Spleen (tissue), 11 donors: ENCODE results near the gene SLC8A2. TPM values are rescaled to one million over a fixed set of nuclear protein-coding genes. Genes with fewer than 3 reads are reported as not detected.

ENCODE experiments used
- DNase-seq: peaks from one replicate; pipeline ENCODE4 v3.0.0-alpha.2; 2020
- H3K27ac ChIP-seq, 8 donors: fragments of 200-600 bp; sonication (generic) in 7 of 8; 1 replicate in 4 of 8; 2 replicates in 4 of 8; pipeline versions ENCODE4 v1.5.0 to v1.8.0; 2016 to 2021; ENCODE audit warnings: inconsistent platforms in 4 of 8, mild to moderate bottlenecking in 4 of 8, moderate library complexity in 1 of 8
- H3K27me3 ChIP-seq, 7 donors: fragments of 200-600 bp; sonication (generic) in 6 of 7; replicated peaks in 1 of 7; 1 replicate in 4 of 7; 2 replicates in 3 of 7; pipeline versions ENCODE4 v1.5.0 to v1.8.0; 2016 to 2021; ENCODE audit warnings: inconsistent platforms in 3 of 7, mild to moderate bottlenecking in 1 of 7
- H3K36me3 ChIP-seq, 6 donors: fragments of 200-600 bp; sonication (generic) in 5 of 6; 1 replicate in 4 of 6; 2 replicates in 2 of 6; pipeline versions ENCODE4 v1.5.0 to v1.8.0; 2016 to 2021; ENCODE audit warnings: inconsistent platforms in 2 of 6
- H3K4me1 ChIP-seq, 6 donors: fragments of 200-600 bp; sonication (generic) in 5 of 6; 1 replicate in 3 of 6; 2 replicates in 3 of 6; pipeline versions ENCODE4 v1.5.0 to v1.8.0; 2016 to 2021; ENCODE audit warnings: inconsistent platforms in 3 of 6
- H3K4me3 ChIP-seq, 8 donors: fragments of 200-600 bp; sonication (generic) in 7 of 8; 1 replicate in 4 of 8; 2 replicates in 4 of 8; pipeline versions ENCODE4 v1.5.0 to v1.8.0; 2016 to 2021; ENCODE audit warnings: inconsistent platforms in 4 of 8, mild to moderate bottlenecking in 4 of 8, moderate library complexity in 2 of 8
- H3K9me3 ChIP-seq, 8 donors: fragments of 200-600 bp; sonication (generic) in 7 of 8; 1 replicate in 4 of 8; 2 replicates in 4 of 8; pipeline versions ENCODE4 v1.5.0 to v1.8.0; 2016 to 2021; ENCODE audit warnings: inconsistent platforms in 4 of 8
- POLR2A ChIP-seq, 3 donors: fragments of 450-650 bp; IDR thresholded peaks; one replicate each; pipeline ENCODE4 v1.5.1; 2017; ENCODE audit warnings: antibody characterized with exemption in 3 of 3, mild to moderate bottlenecking in 1 of 3
- POLR2AphosphoS5 ChIP-seq, 3 donors: sonication (generic); formaldehyde crosslinking; IDR thresholded peaks; one replicate each; pipeline ENCODE4 v1.5.1; 2017; ENCODE audit warnings: antibody characterized with exemption in 3 of 3
- WGBS, 5 donors: extraction: QIAGEN DNeasy Blood & Tissue Kit in 3 of 5; methylation state at CpG; one replicate each; pipeline versions ENCODE4 v1.1.5 to v1.1.7; 2013 to 2018; 5-methylcytosine and 5-hydroxymethylcytosine counted together
- intact Hi-C: fragments of 100-400 bp; cut with DNase I; formaldehyde crosslinking; loops from one replicate; pipeline ENCODE4 v1.15.0; 2023; ENCODE audit warnings: low total_unique reads
- polyA plus RNA-seq, 3 donors: library from polyadenylated mRNA; stranded (reverse); fragments of 200-250 nt; gene quantifications; one replicate each; pipeline ENCODE4 v1.2.1, GENCODE V29; 2013
- total RNA-seq, 7 donors: library from RNA; depleted of rRNA in 3 of 7; stranded (reverse); fragments of >200 nt in 3 of 7; fragmentation: NEBNext Ultra II Directional in 4 of 7; extraction: Animal tissue kit (Norgen Biotek cat#: 25700) in 4 of 7; gene quantifications; one replicate each; pipeline versions ENCODE4 v1.1.0 to v1.2.1, GENCODE V29; 2016 to 2021
- TF ChIP-seq, protein P1 (sequence below), 11 experiments: fragments of 200-600 bp in 7 of 11; fragments of 450-650 bp in 4 of 11; sonication (generic) in 4 of 11; IDR thresholded peaks in 8 of 11; conservative IDR thresholded peaks in 3 of 11; 1 replicate in 7 of 11; 2 replicates in 4 of 11; pipeline versions ENCODE4 v1.4.0 to v1.8.0; 2016 to 2021; ENCODE audit warnings: antibody characterized with exemption in 11 of 11, inconsistent platforms in 4 of 11, mild to moderate bottlenecking in 1 of 11
- donor health status: healthy with polysubstance abuse.
- donor health status: DM: no; HTN: no; CAD: no; lungs with moderate emphysema.
- donor health status: DM: no; HTN: no; CAD: no.
- donor health status: Bipolar disorder and iron deficiency.
- donor health status: healthy.
- donor health status: DM: no; HTN: no; CAD: no.
- donor health status: DM: yes; HTN: yes; CAD: no.

SLC8A2 gene
- total and polyA plus RNA-seq, 10 donors: 0.02 to 0.19 TPM; not detected in 8

DNA sequence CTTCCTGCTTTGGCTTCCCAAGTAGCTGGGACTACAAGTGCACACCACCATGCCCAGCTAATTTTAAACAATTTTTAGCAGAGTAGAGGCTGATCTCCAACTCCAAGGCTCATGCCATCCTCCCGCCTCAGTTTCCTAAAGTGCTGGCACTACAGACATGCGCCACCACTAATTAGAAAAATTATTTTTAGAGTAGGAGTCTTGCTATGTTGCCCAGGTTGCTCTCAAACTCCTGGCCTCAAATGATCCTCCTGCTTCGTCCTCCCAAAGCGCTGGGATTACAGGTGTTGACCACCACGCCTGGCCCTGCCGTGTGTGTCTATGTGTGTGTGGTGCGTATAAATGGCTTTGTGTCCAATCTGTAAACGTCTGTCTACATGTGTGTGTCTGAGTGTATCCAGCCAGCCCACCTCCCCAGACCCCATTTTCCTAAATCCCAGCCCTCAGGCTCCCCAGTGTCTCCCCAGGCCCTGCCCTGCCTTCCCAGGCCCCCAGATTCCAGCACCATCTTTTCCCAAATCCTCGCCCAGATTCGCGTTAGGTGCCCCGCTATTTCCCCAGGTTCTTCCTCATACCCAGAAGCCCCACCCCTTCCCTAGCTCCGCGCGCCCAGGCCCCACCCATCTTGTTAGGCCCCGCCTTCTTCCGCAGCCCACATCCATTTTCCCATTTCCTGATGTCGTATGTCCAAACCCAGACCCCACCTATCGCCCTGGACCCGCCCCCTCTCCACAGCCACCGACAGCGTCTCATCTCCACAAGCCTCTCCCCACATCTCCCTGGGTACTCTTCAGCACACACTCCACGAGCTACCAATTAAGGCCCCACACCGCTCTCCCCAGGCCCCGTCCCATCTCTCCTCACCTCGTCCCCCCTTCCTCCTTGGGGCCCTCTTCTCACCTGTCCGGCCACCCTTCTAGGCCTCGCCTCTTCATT, 24.9 kb downstream of the SLC8A2 start:
- no peak for TF ChIP-seq POLR2AphosphoS5 (IDR thresholded peaks at IDR 0.05)
- TF ChIP-seq, protein P1, sequence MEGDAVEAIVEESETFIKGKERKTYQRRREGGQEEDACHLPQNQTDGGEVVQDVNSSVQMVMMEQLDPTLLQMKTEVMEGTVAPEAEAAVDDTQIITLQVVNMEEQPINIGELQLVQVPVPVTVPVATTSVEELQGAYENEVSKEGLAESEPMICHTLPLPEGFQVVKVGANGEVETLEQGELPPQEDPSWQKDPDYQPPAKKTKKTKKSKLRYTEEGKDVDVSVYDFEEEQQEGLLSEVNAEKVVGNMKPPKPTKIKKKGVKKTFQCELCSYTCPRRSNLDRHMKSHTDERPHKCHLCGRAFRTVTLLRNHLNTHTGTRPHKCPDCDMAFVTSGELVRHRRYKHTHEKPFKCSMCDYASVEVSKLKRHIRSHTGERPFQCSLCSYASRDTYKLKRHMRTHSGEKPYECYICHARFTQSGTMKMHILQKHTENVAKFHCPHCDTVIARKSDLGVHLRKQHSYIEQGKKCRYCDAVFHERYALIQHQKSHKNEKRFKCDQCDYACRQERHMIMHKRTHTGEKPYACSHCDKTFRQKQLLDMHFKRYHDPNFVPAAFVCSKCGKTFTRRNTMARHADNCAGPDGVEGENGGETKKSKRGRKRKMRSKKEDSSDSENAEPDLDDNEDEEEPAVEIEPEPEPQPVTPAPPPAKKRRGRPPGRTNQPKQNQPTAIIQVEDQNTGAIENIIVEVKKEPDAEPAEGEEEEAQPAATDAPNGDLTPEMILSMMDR (IDR thresholded peaks at IDR 0.05 in 8 of 11, conservative IDR thresholded peaks at IDR 0.05 in 3 of 11): no peak
- TF ChIP-seq POLR2A (IDR thresholded peaks at IDR 0.05): no peak
- Histone ChIP-seq H3K4me1 (peaks cover 22 to 43% (median 39%) of the 10 kb centered on the region in 6 donors), H3K4me3 (peak overlapping the region in 2 of 8 donors; percentile 10 to 50), H3K27ac (no peak overlapping the region), H3K36me3 (no peaks in the 10 kb centered on the region), H3K27me3 (peaks cover 5 to 99% (median 67%) of the 10 kb centered on the region in 7 donors), H3K9me3 (peaks cover 0 to 12% (median 0%) of the 10 kb centered on the region in 8 donors)
- 16 to 24% (median 22%) methylated on average over 28 of the region's 28 CpGs for WGBS, 5 donors
- no peak for DNase-seq
- intact Hi-C loops: no loop called here

DNA sequence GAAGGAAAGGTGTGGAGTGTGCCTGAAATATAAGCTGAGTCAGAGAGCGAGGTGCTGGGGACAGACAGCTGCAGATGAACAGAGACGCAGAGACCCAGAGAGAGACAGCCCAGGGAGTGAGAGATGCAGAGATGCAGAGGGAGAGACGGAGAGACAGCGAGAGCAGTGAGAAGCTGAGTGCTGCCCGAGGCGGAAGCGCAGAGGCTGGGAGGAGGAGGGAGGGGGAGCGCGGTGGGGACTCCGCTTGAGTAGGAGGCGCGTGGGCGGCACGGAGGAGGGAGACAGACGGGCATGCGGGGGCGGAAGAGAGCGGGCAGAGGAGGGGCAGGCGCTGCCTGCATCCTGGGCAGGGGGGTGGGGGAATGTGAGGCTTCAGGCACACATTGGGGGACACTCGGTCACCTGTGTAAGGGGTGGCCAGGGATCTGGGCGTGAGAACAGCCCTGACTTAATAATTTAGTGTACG, 25.7 kb downstream of the SLC8A2 start:
- Histone ChIP-seq H3K27me3 (peaks cover 5 to 99% (median 73%) of the 10 kb centered on the region in 7 donors), H3K4me3 (peak overlapping the region in 2 of 8 donors; percentile 10 to 45), H3K4me1 (peaks cover 22 to 43% (median 39%) of the 10 kb centered on the region in 6 donors), H3K36me3 (no peaks in the 10 kb centered on the region), H3K27ac (no peak overlapping the region), H3K9me3 (peaks cover 0 to 12% (median 0%) of the 10 kb centered on the region in 8 donors)
- WGBS, 5 donors: 2 to 4% (median 3%) methylated on average over 22 of the region's 22 CpGs
- peak; percentile 92 for DNase-seq
- intact Hi-C loops: no loop called here
- TF ChIP-seq POLR2AphosphoS5 (IDR thresholded peaks at IDR 0.05): peak in 2 of 3 donors; percentile 44 to 59
- no peak for TF ChIP-seq POLR2A (IDR thresholded peaks at IDR 0.05)
- TF ChIP-seq, protein P1 (IDR thresholded peaks at IDR 0.05 in 8 of 11, conservative IDR thresholded peaks at IDR 0.05 in 3 of 11): no peak

DNA sequence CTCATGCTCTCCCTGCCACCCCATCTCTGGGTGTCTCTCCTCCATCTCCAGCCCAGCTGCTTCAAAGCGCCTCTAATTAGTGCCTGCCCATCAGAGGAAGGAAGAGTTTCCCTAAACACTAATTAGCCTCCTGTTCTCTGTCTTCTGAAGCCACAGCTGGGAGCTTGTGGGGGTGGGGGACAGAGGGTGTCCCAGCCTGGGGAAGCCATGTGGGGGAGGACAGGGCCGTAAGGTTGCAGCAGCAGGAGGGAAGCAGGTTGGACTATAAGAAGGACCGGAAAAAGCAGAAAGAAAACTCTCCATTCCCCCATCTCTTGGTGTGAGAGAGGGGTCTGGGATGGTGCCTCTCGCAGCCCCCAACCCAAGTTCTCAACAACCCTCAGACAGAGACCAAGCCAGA, 26.2 kb downstream of the SLC8A2 start:
- Histone ChIP-seq H3K4me3 (peak overlapping the region in 2 of 8 donors; percentile 10 to 45), H3K9me3 (peaks cover 0 to 12% (median 0%) of the 10 kb centered on the region in 8 donors), H3K27me3 (peaks cover 5 to 100% (median 73%) of the 10 kb centered on the region in 7 donors), H3K36me3 (no peaks in the 10 kb centered on the region), H3K4me1 (peaks cover 22 to 43% (median 39%) of the 10 kb centered on the region in 6 donors), H3K27ac (no peak overlapping the region)
- no peak for DNase-seq
- intact Hi-C loops: no loop called here
- WGBS, 5 donors: 36 to 46% (median 42%) methylated on average over 4 of the region's 4 CpGs
- TF ChIP-seq POLR2AphosphoS5 (IDR thresholded peaks at IDR 0.05): no peak

DNA sequence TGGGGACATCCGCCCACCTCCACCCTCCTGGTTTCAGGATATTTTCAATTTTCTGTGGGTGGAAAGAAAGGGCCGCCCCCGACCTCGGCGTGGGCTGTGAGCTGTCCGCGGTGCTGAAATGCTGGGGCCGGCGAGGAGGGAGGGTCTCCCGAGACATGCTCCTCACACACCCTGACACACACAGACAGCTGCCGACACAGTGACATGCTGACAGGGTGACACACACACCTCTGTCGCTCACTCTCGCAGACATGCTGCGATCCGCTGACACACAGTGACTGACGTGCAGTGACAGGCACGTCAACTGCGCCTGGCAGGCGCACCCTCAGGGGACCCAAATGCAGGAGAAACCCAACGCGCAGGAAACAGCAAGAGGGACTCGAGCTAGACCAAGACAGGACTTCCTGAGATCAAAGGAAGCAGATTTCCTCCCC, 27.3 kb downstream of the SLC8A2 start:
- Histone ChIP-seq H3K36me3 (no peaks in the 10 kb centered on the region), H3K4me1 (peaks cover 22 to 43% (median 39%) of the 10 kb centered on the region in 6 donors), H3K9me3 (peaks cover 0 to 12% (median 0%) of the 10 kb centered on the region in 8 donors), H3K27me3 (peaks cover 5 to 98% (median 73%) of the 10 kb centered on the region in 7 donors), H3K4me3 (peak overlapping the region in 1 of 8 donors; percentile 15), H3K27ac (no peak overlapping the region)
- WGBS, 5 donors: 7 to 22% (median 13%) methylated on average over 18 to 22 of the region's 22 CpGs
- no peak for DNase-seq
- TF ChIP-seq, protein P1 (IDR thresholded peaks at IDR 0.05 in 8 of 11, conservative IDR thresholded peaks at IDR 0.05 in 3 of 11): no peak
- TF ChIP-seq POLR2AphosphoS5 (IDR thresholded peaks at IDR 0.05): no peak
- no peak for TF ChIP-seq POLR2A (IDR thresholded peaks at IDR 0.05)
- intact Hi-C loops: no loop called here
